Pancreas (tissue), 10 donors: ENCODE results near the gene ABCG1. TPM values are rescaled to one million over a fixed set of nuclear protein-coding genes. Genes with fewer than 3 reads are reported as not detected.

Experiments used
- ATAC-seq, 4 donors: fragments of 200-7000 bp; cut with Tn5 transposase; one replicate each; pipeline versions ENCODE4 v1.8.0 to v1.9.1; 2020; ENCODE audit warnings: mild to moderate bottlenecking in 4 of 4, moderate library complexity in 4 of 4
- DNase-seq, 6 donors: peaks; one replicate each; pipeline ENCODE4 v3.0.0-alpha.2; 2020
- FAIRE-seq: peaks from 2 replicates; lab custom pipeline; 2012; peaks lifted over from hg19 to GRCh38; lab: Jason Lieb, UNC
- H3K27ac ChIP-seq, 4 donors: fragments of 200-600 bp; sonication (generic); 1 replicate in 3 of 4; 2 replicates in 1 of 4; pipeline versions ENCODE4 v1.5.0 to v1.8.0; 2020
- H3K27me3 ChIP-seq, 4 donors: fragments of 200-600 bp; one replicate each; pipeline ENCODE4 v1.8.0; 2021
- H3K36me3 ChIP-seq, 3 donors: fragments of 200-600 bp; sonication (generic) in 1 of 3; one replicate each; pipeline versions ENCODE4 v1.5.0 to v1.8.0; 2020 to 2021
- H3K4me1 ChIP-seq, 3 donors: fragments of 200-600 bp; one replicate each; pipeline ENCODE4 v1.8.0; 2021
- H3K4me3 ChIP-seq, 4 donors: fragments of 200-600 bp; sonication (generic) in 2 of 4; one replicate each; pipeline versions ENCODE4 v1.5.0 to v1.8.0; 2020 to 2021
- H3K9me3 ChIP-seq, 4 donors: fragments of 200-600 bp; one replicate each; pipeline ENCODE4 v1.8.0; 2021
- WGBS, 2 donors: extraction: QIAGEN DNeasy Blood & Tissue Kit; methylation state at CpG; one replicate each; pipeline ENCODE4 v1.1.7; 2013; 5-methylcytosine and 5-hydroxymethylcytosine counted together
- intact Hi-C, 3 donors: fragments of 100-400 bp; cut with DNase I; formaldehyde crosslinking; loops; one replicate each; pipeline versions ENCODE4 v1.11.1 to v1.14.2; 2022
- polyA plus RNA-seq, 2 donors: library from polyadenylated mRNA; stranded (reverse); fragments of 200-250 nt; gene quantifications; one replicate each; pipeline ENCODE4 v1.2.3, GENCODE V29; 2013
- total RNA-seq, 6 donors: library from RNA; stranded (reverse); fragmentation: NEBNext Ultra II Directional in 4 of 6; extraction: Animal tissue kit (Norgen Biotek cat#: 25700) in 4 of 6; gene quantifications; one replicate each; pipeline versions ENCODE4 v1.2.1 to v1.2.4, GENCODE V29; 2021 to 2023
- TF ChIP-seq, protein P1 (sequence below), 4 donors: fragments of 200-600 bp; sonication (generic) in 3 of 4; IDR thresholded peaks; one replicate each; pipeline versions ENCODE4 v1.5.0 to v1.8.0; 2021; ENCODE audit warnings: antibody characterized with exemption in 4 of 4
- donor health status: healthy with polysubstance abuse.
- donor health status: DM: no; HTN: no; CAD: no; lungs with moderate emphysema.
- donor health status: DM: no; HTN: no; CAD: no.
- donor health status: control.
- donor health status: control.
- donor health status: Bipolar disorder and iron deficiency.
- donor health status: DM: yes; HTN: yes; CAD: no.
- donor health status: DM: no; HTN: no; CAD: no.
- donor health status: DM: no; HTN: no; CAD: no.
- donor health status: DM: yes; HTN: yes; CAD: no.

ABCG1 gene
- total and polyA plus RNA-seq, 8 donors, result 1.6 to 10.3 (median 4.2) TPM

DNA sequence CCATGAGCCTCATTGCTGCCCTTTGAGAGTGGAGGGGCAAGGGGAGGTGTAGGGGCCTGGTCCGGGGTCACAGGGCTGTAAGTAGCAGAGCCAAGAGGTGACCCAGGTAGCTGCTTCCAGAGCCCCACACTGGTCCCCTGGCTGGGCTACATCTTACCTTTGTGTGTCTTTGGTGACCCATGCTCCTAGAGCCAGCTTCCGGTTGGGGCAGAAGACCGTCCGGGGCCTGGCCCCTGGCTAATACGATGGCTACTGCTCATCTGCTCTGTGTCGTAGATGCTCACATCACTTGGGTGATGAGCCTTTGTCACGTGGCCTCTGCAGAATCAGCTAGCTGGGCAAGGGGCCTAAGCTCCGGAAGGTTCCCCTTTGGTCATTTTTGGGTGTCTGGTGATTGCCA, 20.6 kb downstream of the ABCG1 start:
- H3K4me1 ChIP-seq, result peaks cover 13 to 17% (median 15%) of the 10 kb centered on the region in 3 donors
- no peak for FAIRE-seq
- no peak overlapping the region for H3K27ac ChIP-seq
- H3K36me3 ChIP-seq, result no peaks in the 10 kb centered on the region
- WGBS, 2 donors, result 93% methylated on average over 8 of the region's 8 CpGs
- no peaks in the 10 kb centered on the region for H3K9me3 ChIP-seq
- H3K27me3 ChIP-seq, result no peaks in the 10 kb centered on the region
- H3K4me3 ChIP-seq, result no peak overlapping the region
- no peak for ATAC-seq
- peak in 1 of 6 donors; percentile 7 for DNase-seq
- TF ChIP-seq, protein P1, sequence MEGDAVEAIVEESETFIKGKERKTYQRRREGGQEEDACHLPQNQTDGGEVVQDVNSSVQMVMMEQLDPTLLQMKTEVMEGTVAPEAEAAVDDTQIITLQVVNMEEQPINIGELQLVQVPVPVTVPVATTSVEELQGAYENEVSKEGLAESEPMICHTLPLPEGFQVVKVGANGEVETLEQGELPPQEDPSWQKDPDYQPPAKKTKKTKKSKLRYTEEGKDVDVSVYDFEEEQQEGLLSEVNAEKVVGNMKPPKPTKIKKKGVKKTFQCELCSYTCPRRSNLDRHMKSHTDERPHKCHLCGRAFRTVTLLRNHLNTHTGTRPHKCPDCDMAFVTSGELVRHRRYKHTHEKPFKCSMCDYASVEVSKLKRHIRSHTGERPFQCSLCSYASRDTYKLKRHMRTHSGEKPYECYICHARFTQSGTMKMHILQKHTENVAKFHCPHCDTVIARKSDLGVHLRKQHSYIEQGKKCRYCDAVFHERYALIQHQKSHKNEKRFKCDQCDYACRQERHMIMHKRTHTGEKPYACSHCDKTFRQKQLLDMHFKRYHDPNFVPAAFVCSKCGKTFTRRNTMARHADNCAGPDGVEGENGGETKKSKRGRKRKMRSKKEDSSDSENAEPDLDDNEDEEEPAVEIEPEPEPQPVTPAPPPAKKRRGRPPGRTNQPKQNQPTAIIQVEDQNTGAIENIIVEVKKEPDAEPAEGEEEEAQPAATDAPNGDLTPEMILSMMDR (IDR thresholded peaks at IDR 0.05), result no peak
- intact Hi-C loops, result no loop called here

DNA sequence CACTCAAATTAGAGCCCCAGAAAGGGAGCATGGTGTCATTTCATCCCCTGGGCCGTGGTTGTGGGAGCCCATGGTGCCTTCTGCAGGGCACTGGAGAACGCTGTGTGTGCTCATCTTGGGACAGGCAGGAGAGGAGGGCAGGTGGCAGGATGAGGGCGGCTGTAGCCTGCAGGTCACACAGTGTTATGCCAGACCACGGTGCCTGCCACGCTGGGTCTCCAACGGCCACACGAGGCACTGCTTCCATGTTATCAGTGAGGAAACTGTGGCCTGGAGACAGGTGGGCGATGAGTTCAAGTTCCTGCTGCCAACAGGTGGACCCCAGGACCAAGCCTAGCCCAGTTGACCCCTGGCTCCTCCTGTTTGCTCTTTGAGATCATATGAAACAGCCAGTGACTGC, 21.0 kb downstream of the ABCG1 start:
- DNase-seq, result peak in 1 of 6 donors; percentile 13

DNA sequence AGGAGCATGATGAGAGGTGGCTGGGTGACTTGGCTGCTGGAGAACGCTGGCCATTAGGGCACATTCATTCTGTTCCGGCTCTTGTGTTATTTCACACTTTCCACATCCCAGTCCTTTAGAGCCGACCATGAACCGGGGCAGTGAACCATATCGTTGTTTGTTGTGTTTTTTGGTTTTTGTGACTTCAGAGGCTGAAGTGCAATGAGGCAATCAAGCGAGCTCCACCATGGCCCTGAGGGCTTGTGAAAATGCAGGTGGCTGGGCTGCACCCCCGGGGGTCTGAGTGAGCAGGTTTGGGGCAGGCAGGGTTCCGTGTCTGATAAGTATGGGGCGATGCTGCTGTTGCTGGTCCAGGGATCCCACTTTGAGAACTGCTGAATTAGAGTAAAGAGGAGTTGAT, 23.7 kb downstream of the ABCG1 start:
- Histone ChIP-seq H3K27me3 (no peaks in the 10 kb centered on the region), H3K27ac (no peak overlapping the region), H3K4me3 (no peak overlapping the region), H3K9me3 (no peaks in the 10 kb centered on the region), H3K36me3 (no peaks in the 10 kb centered on the region), H3K4me1 (no peaks in the 10 kb centered on the region)
- no peak for ATAC-seq
- intact Hi-C loops, result no loop called here
- FAIRE-seq, result no peak
- 75 to 86% methylated on average over 9 of the region's 9 CpGs for WGBS, 2 donors
- TF ChIP-seq, protein P1 (IDR thresholded peaks at IDR 0.05), result no peak
- peak in 1 of 6 donors; percentile 2 for DNase-seq

More for the DNA sequence above, 21.0 kb downstream of the ABCG1 start:
- ATAC-seq, result no peak
- intact Hi-C loops, result no loop called here
- H3K27ac ChIP-seq, result no peak overlapping the region
- TF ChIP-seq, protein P1 (IDR thresholded peaks at IDR 0.05), result no peak
- WGBS, 2 donors, result 85 to 93% methylated on average over 8 of the region's 8 CpGs
- H3K27me3 ChIP-seq, result no peaks in the 10 kb centered on the region
- no peaks in the 10 kb centered on the region for H3K36me3 ChIP-seq
- no peaks in the 10 kb centered on the region for H3K9me3 ChIP-seq
- H3K4me3 ChIP-seq, result no peak overlapping the region
- FAIRE-seq, result no peak
- H3K4me1 ChIP-seq, result peaks cover 11 to 16% (median 14%) of the 10 kb centered on the region in 3 donors

DNA sequence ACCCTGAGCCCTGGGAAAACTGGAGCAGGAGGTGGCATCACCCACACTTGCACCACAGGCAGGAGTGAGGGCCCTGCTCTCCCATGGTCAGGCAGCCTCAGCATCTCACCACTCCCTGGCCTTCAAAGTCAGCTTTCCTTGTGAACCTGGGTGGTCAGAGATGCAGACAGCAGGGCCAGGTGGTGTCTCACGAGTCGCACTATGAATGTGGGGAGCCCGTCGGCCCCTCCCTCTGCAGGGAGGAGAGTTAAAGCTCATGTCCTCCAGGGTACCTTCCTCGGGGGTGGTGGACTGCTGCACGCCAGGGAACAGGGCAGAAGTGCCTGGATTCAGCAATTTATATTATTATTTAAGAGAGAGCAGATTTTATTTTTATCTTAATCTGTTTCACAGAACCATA, 24.1 kb downstream of the ABCG1 start:
- TF ChIP-seq, protein P1 (IDR thresholded peaks at IDR 0.05), result no peak
- WGBS, 2 donors, result 82 to 85% methylated on average over 6 of the region's 6 CpGs
- no peak overlapping the region for H3K27ac ChIP-seq
- no peaks in the 10 kb centered on the region for H3K27me3 ChIP-seq
- H3K4me3 ChIP-seq, result no peak overlapping the region
- intact Hi-C loops, result no loop called here
- no peaks in the 10 kb centered on the region for H3K9me3 ChIP-seq
- no peaks in the 10 kb centered on the region for H3K36me3 ChIP-seq
- H3K4me1 ChIP-seq, result no peaks in the 10 kb centered on the region
- ATAC-seq, result no peak
- peak in 1 of 6 donors; percentile 26 for DNase-seq
- no peak for FAIRE-seq

DNA sequence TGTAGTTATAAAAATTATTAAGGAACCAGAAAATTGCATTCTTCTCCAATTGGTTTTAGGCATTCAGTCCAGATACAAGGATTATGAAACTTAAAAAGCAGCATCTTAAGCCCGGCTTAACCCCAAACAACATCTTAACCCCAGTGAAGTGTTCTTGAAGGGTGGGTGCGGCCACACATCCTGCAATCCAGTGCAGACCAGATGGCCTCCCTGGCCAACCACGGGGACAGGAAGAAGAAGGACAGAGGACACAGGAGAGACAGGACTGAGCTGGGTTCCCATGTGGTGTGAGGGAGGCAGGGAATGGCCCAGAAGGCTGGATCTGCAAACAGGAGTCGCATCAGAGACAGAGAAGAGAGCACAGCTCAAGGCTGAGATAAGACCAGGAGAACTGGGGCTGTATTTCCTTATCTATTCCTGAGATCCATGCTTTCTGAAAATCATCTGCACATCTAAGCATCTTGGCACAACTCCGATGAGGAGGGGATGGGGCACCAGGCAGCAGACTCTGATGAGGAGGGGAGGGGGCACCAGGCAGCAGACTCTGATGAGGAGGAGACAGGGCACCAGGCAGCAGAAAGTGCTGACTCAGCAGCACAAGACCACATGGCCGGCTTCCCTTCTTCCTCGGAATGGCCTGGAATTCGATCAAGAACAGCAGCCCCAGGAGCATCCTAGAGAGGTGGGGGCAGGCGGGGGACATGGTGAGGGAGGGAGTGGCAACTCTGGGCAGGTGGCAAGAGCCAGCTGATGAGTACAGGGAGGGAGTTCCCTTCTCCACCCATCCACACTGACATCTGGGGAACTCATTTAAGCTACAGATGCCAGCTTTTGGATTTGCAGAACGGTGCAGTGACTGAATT, 26.6 kb downstream of the ABCG1 start:
- DNase-seq, result peak in 1 of 6 donors; percentile 9
- H3K27me3 ChIP-seq, result no peaks in the 10 kb centered on the region
- no peak overlapping the region for H3K27ac ChIP-seq
- intact Hi-C loops, result no loop called here
- FAIRE-seq, result no peak
- H3K4me1 ChIP-seq, result no peaks in the 10 kb centered on the region
- WGBS, 2 donors, result 55 to 64% methylated on average over 10 of the region's 10 CpGs
- H3K36me3 ChIP-seq, result no peaks in the 10 kb centered on the region
- TF ChIP-seq, protein P1 (IDR thresholded peaks at IDR 0.05), result no peak
- H3K4me3 ChIP-seq, result no peak overlapping the region
- no peaks in the 10 kb centered on the region for H3K9me3 ChIP-seq
- peak in 2 of 4 donors; percentile 40 to 53 for ATAC-seq
